Middle frontal gyrus (tissue), 1 donor: ENCODE measurements around the gene OLFM1.
"Not testable (repeated sequence)": the region's sequence is repeated elsewhere in the genome, so short reads cannot be mapped to it uniquely, and the experiment has no call there.

ENCODE experiments used
- DNase-seq: peaks from one replicate; pipeline ENCODE4 v3.0.0-alpha.2; 2015; ENCODE audit warnings: low spot score; ENCODE audit errors: extremely low spot score

OLFM1 gene

DNA sequence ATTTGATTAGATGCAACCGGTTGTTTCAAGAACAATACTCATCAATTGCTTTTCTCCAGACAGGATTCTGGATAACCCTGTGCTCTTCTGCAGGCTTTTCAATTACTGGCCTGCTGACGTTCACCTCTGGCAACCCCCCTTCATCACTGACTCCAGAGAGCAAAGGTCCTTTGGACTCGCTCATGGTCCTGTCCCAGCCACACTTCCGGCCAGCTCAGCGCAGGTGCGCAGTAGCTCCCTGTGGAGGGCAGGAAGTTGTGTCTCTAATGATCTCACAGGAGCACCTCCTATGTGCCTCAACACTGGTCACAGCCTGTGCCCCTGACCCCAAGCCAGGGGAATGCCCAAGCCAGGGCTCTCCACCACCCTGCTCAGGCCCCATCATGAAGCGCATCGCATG is 44.0 kb downstream of the OLFM1 start:
- DNase-seq, result no peak

DNA sequence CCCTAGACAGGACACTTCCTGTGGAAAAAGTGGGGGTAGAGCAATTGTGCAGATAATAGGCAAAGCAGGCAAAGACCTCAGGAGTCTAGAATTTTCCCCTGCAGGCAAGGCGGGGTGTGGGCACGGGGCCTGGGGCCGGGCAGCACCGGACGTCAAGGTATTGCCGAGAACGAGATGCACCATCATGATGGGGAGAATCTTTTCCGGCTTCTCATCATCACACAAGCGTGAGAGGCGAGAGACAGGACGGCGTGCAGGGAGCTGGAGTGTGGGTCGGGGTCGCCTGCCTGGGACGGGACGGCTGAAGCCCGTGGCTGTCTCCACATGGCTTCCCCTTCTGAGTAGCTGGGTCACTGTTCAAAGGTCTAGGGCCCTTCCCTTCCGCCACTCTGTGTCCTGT is 44.5 kb downstream of the OLFM1 start:
- DNase-seq, result no peak

DNA sequence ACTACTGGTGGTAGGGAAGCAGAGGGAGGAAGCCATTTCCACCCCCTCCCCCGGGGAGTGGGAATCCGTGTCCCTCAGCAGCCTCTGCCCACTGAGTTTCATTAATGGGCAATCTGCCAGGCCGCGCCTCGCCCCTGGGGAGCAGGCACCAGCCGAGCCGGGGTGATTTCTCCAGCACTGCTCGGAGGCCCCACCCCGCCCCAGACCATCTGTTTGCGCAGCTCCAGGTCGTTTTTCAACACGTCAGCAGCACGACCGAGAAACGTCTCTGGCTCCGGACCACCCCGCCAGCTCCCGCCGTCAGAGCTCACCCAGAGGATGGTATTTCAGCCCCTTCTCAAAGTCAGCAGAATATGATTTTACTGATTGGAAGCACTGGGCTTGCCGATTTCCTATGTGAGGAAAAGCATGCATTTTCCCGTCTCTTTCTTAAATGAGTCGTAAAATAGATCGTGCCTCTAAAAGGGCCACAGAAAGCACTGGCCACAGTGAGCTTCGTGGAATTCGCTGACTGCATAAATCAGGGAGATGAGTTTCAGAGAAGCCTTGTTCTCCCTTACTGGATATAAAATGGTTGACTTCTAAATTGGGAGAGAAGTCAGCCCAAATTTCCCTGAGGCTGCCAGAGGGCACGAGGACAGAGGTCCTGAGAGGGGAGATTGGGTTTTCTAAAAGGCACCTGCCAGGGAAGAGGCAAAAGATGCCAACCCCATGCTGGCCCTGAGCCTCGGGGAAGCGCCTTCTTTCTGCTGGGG is 47.0 kb downstream of the OLFM1 start:
- DNase-seq, result no peak

DNA sequence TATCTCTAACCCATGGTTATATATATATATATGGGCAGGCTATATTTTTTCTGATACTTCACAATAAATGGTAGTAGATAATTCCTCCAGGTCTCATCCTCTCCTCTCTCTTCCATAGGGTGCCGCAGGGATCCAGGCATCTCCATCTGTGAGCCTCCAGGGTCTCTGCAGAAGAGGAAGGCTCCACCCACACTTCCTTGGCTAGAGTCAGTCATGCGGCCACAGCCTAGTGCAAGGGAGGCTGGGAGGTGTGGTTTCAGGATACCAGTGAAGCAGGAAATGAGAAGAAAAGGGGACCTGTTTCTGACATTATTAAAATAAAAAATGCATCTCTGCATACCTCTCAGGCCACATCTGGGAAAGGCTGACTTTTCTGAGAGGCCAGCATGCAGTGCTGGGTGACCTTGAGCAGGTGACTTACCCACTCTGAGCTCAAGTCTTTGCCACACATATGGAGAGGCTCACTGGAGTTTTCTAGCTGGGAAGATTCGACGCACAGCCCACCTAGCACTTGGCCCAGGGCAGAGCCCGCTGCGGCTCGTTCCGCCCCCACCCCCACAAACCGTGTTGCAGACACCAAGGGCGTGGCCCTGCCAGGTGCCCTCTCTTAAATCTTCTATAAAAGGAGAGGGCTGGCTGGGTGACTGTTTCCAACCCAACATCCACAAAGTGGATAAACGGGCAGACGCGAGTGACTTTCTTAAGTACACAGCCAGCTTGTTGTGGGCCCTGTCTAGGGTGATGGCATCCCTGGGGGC is 47.9 kb downstream of the OLFM1 start:
- DNase-seq, result no peak

DNA sequence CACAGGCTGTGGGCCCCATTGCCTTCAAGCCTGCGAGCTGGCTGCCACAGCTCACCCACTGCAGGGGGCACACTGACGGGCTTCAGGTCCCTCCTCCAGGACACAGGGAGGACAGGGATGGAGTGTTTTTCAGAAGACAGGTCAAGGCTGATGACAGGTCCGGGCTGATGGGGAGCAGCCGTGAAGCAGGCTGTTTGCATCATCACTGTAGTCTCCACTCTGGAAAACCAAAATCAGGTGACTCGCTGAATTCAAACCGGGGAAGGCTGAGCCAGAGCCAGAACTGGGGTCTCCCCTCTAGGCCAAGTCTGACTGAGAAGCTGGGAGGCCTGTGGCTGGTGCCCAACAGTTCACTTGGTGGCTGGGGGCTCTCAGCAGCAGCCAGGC is 48.5 kb downstream of the OLFM1 start:
- DNase-seq, result no peak

DNA sequence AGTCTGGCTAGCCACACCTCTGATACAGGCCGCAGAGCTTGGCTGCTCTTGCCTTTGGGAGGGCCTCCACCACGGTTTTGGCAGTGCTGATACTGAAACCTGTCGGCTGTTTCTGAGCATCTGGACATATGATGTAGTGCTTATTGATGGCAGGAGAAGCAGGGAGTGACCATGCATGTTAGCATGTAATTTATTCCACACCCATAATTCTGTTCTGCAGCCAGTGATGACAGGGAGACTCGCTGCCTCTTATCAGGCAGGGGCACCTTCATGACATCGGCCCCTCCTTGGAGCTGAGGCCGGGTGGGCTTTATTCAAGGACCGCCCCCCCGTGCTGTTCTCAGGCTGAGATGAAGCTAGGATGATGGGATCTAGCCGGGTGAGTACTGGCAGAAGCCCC is 49.0 kb downstream of the OLFM1 start:
- no peak for DNase-seq

DNA sequence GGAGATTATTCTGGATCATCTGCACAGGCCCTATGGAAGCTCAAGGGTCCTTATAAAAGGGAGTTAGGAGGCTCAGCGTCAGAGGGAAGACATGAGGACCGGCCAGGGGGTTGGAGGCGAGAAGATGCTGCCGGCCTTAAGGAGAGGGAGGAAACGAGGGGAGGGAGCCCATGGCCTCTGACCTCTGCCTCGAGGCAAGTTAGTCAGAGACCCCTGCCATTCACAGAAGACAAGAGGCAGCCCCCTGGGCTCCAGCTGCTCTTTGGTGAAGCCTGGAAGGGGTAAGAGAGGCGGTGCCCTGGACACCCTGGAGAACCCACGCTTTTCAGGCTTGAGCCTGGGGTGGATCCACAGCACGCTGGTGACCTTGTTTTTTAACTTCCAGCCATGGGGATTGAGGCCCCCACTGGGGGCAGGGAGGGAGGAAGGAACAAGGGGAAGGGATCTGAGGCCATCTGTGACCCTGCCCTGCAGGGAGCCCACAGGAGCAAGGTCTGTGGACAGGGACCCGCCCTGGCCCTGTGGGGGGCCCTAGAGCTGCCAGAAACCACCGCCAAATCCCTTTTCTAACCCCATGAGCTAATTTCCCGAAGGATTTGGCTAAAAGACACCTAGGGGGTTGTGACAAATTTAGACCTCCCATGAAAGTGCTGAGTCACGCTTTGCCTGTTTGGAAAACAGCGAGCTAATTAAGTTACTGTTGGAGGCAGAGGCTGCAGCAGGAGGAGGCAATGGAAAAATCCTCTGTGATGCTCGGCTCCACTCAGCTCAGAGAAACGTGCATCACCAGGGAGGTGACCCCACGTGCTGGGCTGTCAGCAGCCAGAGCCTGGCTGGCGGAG is 49.7 kb downstream of the OLFM1 start:
- DNase-seq, result no peak

DNA sequence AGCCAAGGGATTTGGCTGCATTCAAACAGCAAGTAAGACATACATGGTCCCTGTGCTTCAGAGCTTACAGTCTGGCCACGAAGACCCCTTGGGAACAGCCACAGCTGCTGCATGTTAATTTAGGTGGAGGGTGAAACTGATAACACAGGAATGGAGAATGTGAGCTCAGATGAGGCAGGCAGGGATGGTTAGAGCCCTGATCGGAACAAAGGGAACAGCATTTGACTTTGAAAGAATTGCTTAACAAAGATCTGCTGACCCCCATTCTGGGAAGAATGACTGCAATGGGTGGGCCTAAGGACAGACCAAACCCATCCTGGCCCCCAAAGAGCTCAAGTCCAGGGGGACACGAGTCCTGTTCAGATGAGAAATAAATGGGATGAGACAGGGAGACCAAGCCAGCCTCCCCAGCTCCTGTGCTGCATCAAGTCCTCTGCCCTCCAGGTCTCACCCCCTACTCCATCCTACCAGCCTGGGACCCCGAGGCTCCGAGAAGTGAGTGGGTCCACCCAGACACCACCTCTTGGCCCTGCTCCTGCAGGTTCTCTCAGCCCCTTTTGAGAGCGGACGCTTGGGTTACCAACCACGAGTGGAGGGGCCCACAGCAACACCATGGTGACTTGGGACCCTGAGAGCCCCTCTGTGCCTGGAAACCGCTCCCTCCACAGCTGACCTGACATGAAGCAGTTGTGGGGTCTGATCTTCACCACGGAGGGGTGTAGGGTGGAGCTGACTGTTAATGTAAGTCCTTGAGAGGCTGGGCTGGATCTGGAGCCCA is 50.8 kb downstream of the OLFM1 start:
- no peak for DNase-seq

DNA sequence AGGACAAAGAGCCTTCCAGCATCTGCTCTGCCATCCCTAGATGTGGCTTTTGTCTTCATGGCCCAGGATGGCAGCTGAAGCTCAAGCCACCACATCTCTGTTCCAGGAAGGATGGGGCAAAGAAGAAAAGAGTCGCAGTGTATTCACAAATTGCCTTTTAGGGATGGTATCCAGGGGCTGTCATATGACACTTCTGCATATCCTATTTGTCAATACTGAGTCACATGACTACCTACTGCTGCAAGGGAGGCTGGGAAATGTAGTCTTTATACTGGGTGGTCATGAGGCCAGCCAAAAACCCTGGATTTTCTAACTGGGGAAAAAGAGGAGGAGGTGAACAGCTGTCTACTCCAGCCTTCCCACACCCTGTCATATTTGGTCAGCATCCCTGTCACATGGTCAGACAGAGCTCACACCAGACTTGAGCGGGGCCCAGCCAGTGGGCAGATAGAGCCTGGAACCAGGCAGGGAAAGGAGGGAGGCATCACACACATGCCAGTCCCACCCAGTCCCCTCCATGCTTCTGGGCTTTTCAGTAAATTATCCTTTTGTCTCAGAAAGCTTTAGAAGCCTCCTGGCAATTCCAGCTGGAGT is 52.0 kb downstream of the OLFM1 start:
- no peak for DNase-seq

DNA sequence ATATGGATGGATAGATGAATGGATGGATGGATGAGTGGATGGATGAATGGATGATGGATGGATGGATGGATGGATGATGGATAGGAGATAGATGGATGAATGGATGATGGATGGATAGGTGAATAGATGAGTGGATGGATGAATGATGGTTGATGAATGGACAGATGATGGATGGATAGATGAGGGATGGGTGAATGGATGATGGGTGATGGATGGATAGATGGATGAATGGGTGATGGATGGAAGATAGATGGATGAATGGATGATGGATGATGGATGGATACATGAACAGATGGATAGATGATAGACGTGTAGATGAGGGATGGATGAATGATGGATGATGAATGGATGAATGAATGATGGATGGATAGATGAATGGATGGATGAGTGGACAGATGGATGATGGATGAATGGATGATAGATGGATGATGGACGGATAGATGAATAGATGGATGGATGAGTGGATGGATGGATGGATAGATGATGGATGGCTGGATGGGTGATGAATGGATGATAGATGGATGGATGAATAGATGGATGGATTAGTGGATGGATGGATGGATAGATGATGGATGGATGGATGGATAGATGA is 53.8 kb downstream of the OLFM1 start:
- no peak for DNase-seq

DNA sequence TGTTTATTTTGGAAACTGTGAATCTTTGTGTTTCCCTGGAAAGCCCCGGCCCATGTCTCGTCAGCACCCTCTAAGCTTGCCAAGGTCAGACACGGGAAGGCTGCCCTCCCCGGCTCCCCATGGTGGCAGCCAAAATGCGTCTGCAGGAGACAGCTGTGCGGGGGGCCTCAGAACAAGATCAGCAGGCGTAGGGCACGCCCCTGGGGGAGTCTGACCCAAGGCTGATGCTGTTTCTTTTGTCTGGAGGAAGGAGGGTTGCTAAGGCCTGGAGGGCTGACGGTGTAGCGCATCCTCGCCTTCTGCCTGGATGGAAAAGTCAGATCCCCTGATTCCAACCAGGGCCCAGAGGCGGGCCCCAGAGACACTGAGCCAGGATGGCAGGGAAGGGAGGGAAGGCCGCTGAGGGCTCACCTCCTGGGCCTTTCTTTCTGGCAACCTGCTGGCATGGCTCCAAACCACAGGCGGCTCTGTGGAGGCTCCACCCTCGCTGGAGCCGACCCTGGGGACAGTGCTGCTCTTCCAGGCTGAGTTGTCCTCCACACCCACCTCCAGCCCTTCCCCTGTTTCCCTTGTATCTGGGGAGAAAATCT is 57.2 kb downstream of the OLFM1 start:
- DNase-seq, result no peak

DNA sequence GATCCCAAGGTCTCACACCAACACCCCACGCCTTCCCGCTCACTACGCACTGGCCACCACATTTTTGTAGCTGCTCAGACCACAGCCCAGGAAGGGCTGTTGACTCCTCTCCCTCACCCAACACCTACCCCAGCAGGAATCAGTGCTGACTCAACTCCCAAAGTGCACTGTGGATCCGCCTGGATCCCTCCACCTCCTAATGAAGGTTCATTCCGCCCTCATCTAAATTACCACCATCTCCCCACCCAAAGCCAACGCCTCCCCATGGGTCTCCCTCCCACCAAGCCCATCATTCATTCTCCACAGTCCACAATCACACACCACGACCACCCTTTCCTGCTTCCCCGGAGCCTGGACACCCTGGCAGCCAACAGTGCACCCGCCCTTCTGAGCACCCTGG is 57.8 kb downstream of the OLFM1 start:
- no peak for DNase-seq

DNA sequence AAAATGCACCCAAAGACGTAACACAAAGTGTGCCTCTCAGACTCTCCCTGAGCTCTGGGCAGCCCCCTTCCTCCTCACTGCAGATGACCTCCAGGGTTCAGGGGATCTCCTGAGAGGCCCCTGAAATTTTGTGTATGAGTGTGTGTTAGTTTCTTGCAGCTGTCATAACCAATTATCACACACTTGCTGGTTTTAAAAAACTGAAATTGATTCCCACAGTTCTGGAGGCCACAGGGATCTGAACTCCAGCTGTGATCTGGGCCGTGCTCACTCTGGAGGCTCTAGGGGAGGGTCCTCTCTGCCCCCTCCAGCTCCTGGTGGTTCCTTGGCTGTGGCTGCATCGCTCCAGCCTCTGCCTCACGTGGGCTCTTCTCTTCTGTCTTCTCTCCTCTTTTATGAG is 58.8 kb downstream of the OLFM1 start:
- no peak for DNase-seq

DNA sequence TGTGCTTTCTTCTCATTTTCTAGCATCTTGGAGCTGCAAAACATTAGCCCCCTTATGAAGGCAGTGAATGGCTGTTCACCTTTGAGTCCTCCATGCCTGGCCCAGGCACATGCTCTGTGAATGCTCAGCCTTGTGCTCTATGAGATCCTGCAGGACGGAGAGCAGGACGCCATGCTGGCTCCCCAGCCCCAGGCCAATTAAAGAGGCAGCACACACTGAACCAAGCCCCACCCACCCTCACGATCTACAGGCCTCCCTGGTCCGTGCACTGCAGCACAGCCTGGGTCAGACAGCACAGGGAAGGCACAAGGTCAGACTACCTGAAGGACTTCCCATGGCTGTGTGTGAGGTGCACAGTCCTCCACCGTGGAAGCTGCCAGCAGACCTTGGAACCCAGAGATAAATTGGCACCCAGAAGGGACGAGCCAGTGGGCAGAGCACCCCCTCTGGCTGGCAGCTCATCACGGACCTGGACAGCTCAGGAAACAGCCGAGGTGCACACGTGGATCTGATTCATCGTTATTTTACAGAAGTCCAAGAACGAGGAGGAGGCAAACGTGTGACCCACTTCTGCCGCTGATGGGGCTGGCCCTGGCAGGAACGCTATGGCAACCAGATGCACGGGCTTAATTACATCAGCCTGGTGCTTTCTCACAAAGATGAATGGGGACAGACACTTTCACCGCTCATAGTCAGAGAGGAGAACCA is 59.5 kb downstream of the OLFM1 start:
- DNase-seq, result peak; percentile 68

DNA sequence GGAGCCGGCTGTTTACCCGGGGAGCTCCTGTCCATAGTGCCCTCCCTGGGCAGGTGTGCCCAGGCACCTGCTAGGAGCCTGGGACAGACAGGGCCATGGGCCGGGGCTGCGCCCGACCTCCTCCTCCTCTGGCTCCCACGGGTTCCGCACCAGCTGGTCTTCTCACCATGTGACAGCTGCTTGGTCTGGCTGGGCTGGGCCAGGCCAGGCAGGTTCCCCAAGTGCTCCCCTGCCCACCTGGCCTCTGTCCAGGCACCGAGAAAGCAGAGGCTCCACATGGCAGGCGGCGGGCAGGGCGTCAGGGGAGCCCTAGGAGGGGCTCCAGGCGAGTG is 60.0 kb downstream of the OLFM1 start:
- no peak for DNase-seq

DNA sequence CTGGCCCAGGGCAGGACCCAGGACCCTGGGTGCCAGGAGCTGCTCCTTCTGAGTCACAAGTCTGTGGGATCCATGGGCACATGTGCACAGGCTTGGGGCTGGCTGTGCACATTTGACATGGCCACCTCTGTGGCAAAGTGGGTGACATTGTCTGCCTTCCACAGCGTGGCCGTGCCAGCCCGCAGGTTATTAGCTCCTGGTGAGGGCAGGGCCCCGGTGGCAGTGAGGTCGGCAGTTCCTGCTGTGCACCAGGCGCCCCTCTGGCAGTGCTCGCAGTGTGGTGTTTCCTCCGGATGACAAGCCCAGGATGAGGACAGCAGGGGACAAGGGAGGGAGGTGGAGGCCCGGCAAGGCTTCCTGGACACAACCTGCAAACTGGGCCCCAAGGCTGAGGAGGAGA is 60.5 kb downstream of the OLFM1 start:
- DNase-seq, result no peak

DNA sequence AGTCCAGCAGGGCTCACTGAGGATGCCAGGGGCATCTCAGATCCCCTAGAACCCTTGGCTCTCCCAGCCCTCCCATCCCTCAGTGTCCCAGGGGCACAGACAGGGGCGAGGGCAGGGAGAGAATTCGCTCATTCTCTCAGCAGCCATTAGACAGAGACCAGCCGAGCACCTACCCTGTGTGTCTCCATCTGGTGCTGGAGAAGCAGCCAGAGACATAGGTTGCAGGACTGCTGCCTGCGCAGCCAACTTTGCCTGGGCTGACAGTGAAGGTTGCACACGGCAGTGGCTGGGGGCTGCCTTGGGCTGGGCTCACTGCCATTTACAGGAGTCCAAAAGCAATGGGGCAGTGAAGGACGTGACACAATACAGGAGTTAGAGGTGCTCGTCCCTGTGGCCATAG is 60.9 kb downstream of the OLFM1 start:
- DNase-seq, result no peak

DNA sequence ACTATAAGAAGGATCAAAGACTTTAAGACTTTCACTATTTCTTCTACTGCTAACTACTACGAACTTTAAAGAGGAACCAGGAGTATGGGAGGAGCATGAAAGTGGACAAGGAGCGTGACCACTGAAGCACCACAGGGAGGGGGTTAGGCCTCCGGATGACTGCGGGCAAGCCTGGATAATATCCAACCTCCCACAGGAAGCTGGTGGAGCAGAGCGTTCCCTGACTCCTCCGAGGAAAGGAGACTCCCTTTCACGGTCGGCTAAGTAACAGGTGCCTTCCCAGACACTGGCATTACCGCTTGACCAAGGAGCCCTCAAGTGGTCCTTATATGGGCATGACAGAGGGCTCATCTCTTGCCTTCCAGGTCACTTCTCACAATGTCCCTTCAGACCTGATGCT is 62.4 kb downstream of the OLFM1 start:
- not testable (repeated sequence) for DNase-seq

DNA sequence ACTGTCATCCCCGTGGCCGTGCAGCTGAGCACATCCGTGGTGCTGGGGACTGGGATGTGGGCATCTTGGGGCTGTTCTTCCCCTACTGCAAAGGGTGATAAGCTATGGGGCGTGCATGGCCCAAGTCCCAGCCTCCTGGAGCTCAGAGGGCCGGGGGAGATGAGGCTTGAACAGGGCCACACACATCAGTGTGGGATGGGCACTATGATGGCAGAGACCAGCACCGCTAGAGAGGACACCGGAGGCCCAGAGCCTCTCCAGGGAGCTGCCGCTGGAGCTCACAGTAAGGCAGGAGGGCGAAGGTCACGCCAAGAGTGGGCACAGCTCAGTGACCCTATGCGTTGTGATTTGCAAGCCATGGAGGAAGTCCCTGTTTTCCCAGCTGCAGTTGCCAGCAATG is 63.5 kb downstream of the OLFM1 start:
- DNase-seq, result no peak
